PC-9 (cell line): ENCODE data around the gene MCUR1. TPM values are rescaled to one million over a fixed set of nuclear protein-coding genes. Genes with fewer than 3 reads are reported as not detected.

Experiments used
- BruUV-seq: library from RNA; stranded (reverse); fragments of 400-500 nt; replicated peaks from 2 replicates; lab custom pipeline; 2021; lab: Mats Ljungman, UMichigan
- CTCF ChIA-PET: fragments of 300-600 bp; sonication (Branson Sonifier 250); formaldehyde crosslinking; loops from one replicate; lab custom pipeline; 2022; ENCODE audit warnings: antibody characterized with exemption; lab: Charles Lee
- POLR2A ChIA-PET: fragments of 300-600 bp; sonication (Branson Sonifier 250); formaldehyde crosslinking; loops from one replicate; lab custom pipeline; 2022; ENCODE audit warnings: antibody characterized with exemption; ENCODE audit not compliant: unreplicated experiment; lab: Charles Lee
- DNase-seq, 2 experiments: peaks; one replicate each; pipeline versions ENCODE4 v3.0.0 to v3.0.0-alpha.2; 2015 to 2022; ENCODE audit warnings: mixed read lengths in 1 of 2
- H2AFZ ChIP-seq: fragments of 200-600 bp; sonication (generic); 2 replicates; pipeline ENCODE4 v1.8.1; 2017; ENCODE audit warnings: antibody characterized with exemption
- H3F3A ChIP-seq: fragments of 200-600 bp; sonication (generic); 2 replicates; pipeline ENCODE4 v1.8.1; 2017; ENCODE audit warnings: antibody characterized with exemption, mild to moderate bottlenecking, low read depth; ENCODE audit not compliant: insufficient read depth
- H3K27ac ChIP-seq: fragments of 200-600 bp; sonication (generic); 2 replicates; pipeline ENCODE4 v1.6.1; 2016; ENCODE audit warnings: mixed run types
- H3K27me3 ChIP-seq: fragments of 200-600 bp; sonication (generic); 2 replicates; pipeline ENCODE4 v1.6.1; 2016; ENCODE audit warnings: low read depth, mixed run types; ENCODE audit not compliant: insufficient read depth
- H3K36me3 ChIP-seq: fragments of 200-600 bp; sonication (generic); 2 replicates; pipeline ENCODE4 v1.6.1; 2016; ENCODE audit warnings: low read depth, mixed run types
- H3K4me1 ChIP-seq: fragments of 200-600 bp; sonication (generic); replicated peaks from 2 replicates; pipeline ENCODE4 v1.6.1; 2016; ENCODE audit warnings: mixed run types; ENCODE audit not compliant: insufficient read depth
- H3K4me2 ChIP-seq: fragments of 200-600 bp; sonication (generic); 2 replicates; pipeline ENCODE4 v1.6.1; 2017; ENCODE audit warnings: mixed run types
- H3K4me3 ChIP-seq: fragments of 200-600 bp; sonication (generic); 2 replicates; pipeline ENCODE4 v1.6.1; 2016; ENCODE audit warnings: mixed run types
- H3K79me2 ChIP-seq: fragments of 200-600 bp; sonication (generic); 2 replicates; pipeline ENCODE4 v1.6.1; 2017; ENCODE audit warnings: low read depth, mixed run types
- H3K9me2 ChIP-seq: fragments of 200-600 bp; sonication (generic); 2 replicates; pipeline ENCODE4 v1.8.1; 2017; ENCODE audit warnings: mild to moderate bottlenecking; ENCODE audit not compliant: insufficient read depth
- H3K9me3 ChIP-seq: fragments of 200-600 bp; sonication (generic); 2 replicates; pipeline ENCODE4 v1.8.1; 2016; ENCODE audit warnings: low read depth; ENCODE audit not compliant: insufficient read depth
- H4K20me1 ChIP-seq: fragments of 200-600 bp; sonication (generic); 2 replicates; pipeline ENCODE4 v1.8.1; 2017; ENCODE audit not compliant: insufficient read depth
- EZH2 ChIP-seq: fragments of 200-600 bp; sonication (generic); IDR thresholded peaks from 2 replicates; pipeline ENCODE4 v1.8.0; 2017; ENCODE audit warnings: antibody characterized with exemption, low read depth
- intact Hi-C: fragments of 100-400 bp; cut with micrococcal nuclease; formaldehyde crosslinking; loops from one replicate; pipeline ENCODE4 v1.10.0; 2022; ENCODE audit not compliant: unreplicated experiment
- total RNA-seq: library from RNA; stranded (reverse); gene quantifications from 2 replicates; pipeline ENCODE4 v1.2.3, GENCODE V29; 2021
- TF ChIP-seq, protein P1 (sequence below): fragments of 200-600 bp; sonication (generic); conservative IDR thresholded peaks from 2 replicates; pipeline ENCODE4 v1.6.1; 2017; ENCODE audit warnings: mixed run types, antibody characterized with exemption, mild to moderate bottlenecking, moderate library complexity

The MCUR1 gene
- total RNA-seq, 1 experiment from 2014 or later = 45.9 TPM

DNA sequence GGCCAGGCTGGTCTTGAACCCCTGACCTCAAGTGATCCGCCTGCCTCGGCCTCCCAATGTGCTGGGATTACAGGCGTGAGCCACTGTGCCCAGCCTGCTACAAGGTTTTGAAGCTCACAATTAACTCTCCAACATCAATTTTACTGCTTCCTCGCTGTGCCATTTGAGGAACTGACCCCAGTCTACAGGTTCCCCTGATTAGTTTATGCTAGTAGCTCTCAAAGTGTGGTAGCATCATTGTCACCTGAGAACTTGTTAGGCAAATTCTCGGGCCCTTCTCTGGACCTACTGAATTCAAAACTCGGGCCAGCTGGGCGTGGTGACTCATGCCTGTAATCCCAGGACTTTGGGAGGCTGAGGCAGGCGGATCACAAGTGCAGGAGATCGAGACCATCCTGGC lies 49.4 kb downstream of the MCUR1 start:
- BruUV-seq = no TSS peak

DNA sequence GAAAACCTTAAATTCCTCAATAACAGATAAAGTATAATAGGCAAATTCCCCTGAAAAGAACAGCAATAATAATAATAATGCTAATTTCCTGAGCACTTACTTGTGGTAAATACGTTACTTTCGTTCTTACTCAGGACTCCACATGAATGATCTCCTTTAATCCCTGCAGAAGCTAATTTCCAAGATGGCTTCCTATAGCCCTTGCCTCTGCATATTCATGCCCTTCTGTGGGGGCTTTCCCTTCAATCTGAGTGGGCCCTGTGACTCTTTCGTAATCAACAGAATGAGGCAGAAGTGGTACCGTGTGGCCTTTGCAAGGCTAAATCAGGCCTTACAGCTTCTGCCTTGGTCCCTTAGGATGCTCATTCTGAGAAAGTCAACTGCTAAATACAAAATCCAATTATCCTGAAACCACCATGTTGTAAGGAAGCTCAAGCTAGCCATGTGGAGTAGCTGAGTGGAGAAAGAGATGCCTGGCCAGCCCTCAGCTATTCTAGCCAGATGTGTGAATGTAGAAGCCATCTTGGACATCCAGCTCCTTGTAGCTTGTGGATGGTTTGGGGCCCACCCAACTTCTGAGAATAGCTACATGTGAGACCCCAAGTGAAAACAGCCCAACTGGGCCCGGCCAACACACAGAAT lies 50.5 kb downstream of the MCUR1 start:
- no peak overlapping the region for H3K27ac ChIP-seq
- no peak for DNase-seq
- no peaks in the 10 kb centered on the region for H3K79me2 ChIP-seq
- H3F3A ChIP-seq = peaks cover 11% of the 10 kb centered on the region
- H3K4me3 ChIP-seq = no peak overlapping the region
- no peaks in the 10 kb centered on the region for H4K20me1 ChIP-seq
- H3K4me1 ChIP-seq = peaks cover 12% of the 10 kb centered on the region
- no TSS peak for BruUV-seq
- ChIA-PET CTCF (interaction anchor here (0.6 kb wide), 1 partner anchor 38 kb away, joined by 18 read pairs; no protein-coding TSS in a partner anchor), POLR2A (no interaction called here)
- TF ChIP-seq, protein P1, sequence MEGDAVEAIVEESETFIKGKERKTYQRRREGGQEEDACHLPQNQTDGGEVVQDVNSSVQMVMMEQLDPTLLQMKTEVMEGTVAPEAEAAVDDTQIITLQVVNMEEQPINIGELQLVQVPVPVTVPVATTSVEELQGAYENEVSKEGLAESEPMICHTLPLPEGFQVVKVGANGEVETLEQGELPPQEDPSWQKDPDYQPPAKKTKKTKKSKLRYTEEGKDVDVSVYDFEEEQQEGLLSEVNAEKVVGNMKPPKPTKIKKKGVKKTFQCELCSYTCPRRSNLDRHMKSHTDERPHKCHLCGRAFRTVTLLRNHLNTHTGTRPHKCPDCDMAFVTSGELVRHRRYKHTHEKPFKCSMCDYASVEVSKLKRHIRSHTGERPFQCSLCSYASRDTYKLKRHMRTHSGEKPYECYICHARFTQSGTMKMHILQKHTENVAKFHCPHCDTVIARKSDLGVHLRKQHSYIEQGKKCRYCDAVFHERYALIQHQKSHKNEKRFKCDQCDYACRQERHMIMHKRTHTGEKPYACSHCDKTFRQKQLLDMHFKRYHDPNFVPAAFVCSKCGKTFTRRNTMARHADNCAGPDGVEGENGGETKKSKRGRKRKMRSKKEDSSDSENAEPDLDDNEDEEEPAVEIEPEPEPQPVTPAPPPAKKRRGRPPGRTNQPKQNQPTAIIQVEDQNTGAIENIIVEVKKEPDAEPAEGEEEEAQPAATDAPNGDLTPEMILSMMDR = no peak
- no peak for TF ChIP-seq EZH2
- H3K27me3 ChIP-seq = no peaks in the 10 kb centered on the region
- no peak overlapping the region for H3K4me2 ChIP-seq
- no peaks in the 10 kb centered on the region for H3K36me3 ChIP-seq
- intact Hi-C loops = no loop called here
- no peaks in the 10 kb centered on the region for H3K9me2 ChIP-seq
- H2AFZ ChIP-seq = no peak overlapping the region
- no peaks in the 10 kb centered on the region; the same call in none of the 2 replicates for H3K9me3 ChIP-seq

More for the DNA sequence above, 49.4 kb downstream of the MCUR1 start:
- no peak overlapping the region for H3K4me2 ChIP-seq
- no peak overlapping the region for H3K27ac ChIP-seq
- POLR2A ChIA-PET = no interaction called here
- H4K20me1 ChIP-seq = no peaks in the 10 kb centered on the region
- H3K36me3 ChIP-seq = no peaks in the 10 kb centered on the region
- no peak for TF ChIP-seq EZH2
- TF ChIP-seq, protein P1 = no peak
- no peaks in the 10 kb centered on the region for H3K9me2 ChIP-seq
- DNase-seq = no peak
- H3K27me3 ChIP-seq = no peaks in the 10 kb centered on the region
- no peak overlapping the region for H3K4me3 ChIP-seq
- no peaks in the 10 kb centered on the region; the same call in none of the 2 replicates for H3K9me3 ChIP-seq
- peaks cover 11% of the 10 kb centered on the region for H3F3A ChIP-seq
- intact Hi-C loops = loop anchor here (1.0 kb wide), 1 partner anchor 40 kb away; no protein-coding TSS in a partner anchor
- CTCF ChIA-PET = no interaction called here
- H3K4me1 ChIP-seq = peaks cover 12% of the 10 kb centered on the region
- no peaks in the 10 kb centered on the region for H3K79me2 ChIP-seq
- no peak overlapping the region for H2AFZ ChIP-seq

DNA sequence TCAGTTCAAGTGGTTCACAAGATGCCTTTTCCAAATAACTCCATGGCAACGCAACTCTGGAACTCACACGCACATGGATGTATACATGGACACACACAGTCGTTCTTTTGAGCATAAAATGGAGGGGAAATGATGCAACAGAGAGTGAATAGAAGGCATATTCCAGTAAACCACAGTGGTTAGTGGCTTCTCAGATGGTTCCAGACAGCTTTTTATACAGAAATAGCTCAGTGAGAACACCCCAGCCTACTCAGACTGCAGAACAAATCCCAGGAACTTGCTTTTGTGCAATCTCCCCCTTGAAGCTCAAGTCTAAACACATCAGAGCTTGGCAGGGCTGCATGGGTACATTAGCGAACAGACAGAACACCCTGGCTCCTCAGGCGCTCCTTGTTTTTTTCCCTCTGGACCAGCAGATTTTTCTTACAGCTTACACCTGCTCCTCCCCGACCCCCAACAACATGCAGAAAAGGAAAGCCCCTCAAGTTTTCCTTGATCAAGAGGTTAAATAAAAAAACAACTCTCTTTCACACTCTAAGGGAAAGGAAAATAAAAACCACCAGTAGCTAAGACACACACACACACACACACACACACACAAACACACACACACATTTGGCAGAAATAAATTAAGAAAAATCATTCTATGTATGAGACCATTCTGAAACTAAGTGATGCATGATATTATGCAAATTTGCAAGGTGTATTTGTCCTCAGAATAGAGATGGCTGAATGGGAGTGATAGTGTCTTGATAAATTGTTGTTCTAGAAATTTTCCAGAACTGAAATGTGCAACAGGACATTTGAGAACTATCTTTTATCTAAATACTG lies 51.5 kb downstream of the MCUR1 start:
- no peaks in the 10 kb centered on the region for H3K79me2 ChIP-seq
- H3K27ac ChIP-seq = no peak overlapping the region
- no peak for DNase-seq
- BruUV-seq = no TSS peak
- no peaks in the 10 kb centered on the region for H4K20me1 ChIP-seq
- H3K4me1 ChIP-seq = peaks cover 12% of the 10 kb centered on the region
- H3K36me3 ChIP-seq = no peaks in the 10 kb centered on the region
- H3K9me3 ChIP-seq = no peaks in the 10 kb centered on the region; the same call in none of the 2 replicates
- intact Hi-C loops = no loop called here
- no peak overlapping the region for H3K4me3 ChIP-seq
- ChIA-PET CTCF (interaction anchor here (0.6 kb wide), 2 partner anchors 32 to 58 kb away, joined by 4 to 5 read pairs; no protein-coding TSS in a partner anchor), POLR2A (no interaction called here)
- no peaks in the 10 kb centered on the region for H3K27me3 ChIP-seq
- no peaks in the 10 kb centered on the region for H3K9me2 ChIP-seq
- H3F3A ChIP-seq = peaks cover 11% of the 10 kb centered on the region
- H3K4me2 ChIP-seq = no peak overlapping the region
- no peak overlapping the region for H2AFZ ChIP-seq
- TF ChIP-seq EZH2 = no peak
- TF ChIP-seq, protein P1 = no peak
